Gastrocnemius medialis (tissue), 4 donors: Measurements from ENCODE around the gene TRA2A.

Experiments
- POLR2A ChIP-seq, 2 donors: fragments of 450-650 bp; IDR thresholded peaks; one replicate each; pipeline ENCODE4 v1.6.1; 2017; ENCODE audit warnings: antibody characterized with exemption in 2 of 2, mild to moderate bottlenecking in 2 of 2, moderate library complexity in 2 of 2
- TF ChIP-seq, protein P1 (sequence below), 5 experiments: fragments of 450-650 bp in 3 of 5; fragments of 200-600 bp in 2 of 5; sonication (generic) in 2 of 5; IDR thresholded peaks in 4 of 5; conservative IDR thresholded peaks in 1 of 5; 1 replicate in 4 of 5; 2 replicates in 1 of 5; pipeline ENCODE4 v1.5.1; 2016 to 2019; ENCODE audit warnings: antibody characterized with exemption in 5 of 5, mild to moderate bottlenecking in 3 of 5, moderate library complexity in 3 of 5

DNA sequence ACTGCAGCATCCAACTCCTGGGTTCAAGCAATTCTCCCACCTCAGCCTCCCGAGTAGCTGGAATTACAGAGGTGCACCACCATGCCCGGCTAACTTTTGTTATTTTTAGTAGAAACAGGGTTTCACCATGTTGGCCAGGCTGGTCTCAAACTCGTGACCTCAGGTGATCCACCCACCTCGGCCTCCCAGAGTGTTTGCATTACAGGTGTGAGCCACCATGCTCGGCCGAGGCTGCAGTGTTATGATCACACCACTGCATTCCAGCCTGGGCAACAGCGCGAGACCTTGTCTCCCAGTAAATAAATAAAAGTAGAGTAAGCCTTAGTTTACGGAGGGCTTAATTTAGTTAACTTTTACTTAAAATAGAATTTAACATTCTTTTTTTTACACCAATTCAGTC lies 37.8 kb downstream of the TRA2A start:
- TF ChIP-seq, protein P1, sequence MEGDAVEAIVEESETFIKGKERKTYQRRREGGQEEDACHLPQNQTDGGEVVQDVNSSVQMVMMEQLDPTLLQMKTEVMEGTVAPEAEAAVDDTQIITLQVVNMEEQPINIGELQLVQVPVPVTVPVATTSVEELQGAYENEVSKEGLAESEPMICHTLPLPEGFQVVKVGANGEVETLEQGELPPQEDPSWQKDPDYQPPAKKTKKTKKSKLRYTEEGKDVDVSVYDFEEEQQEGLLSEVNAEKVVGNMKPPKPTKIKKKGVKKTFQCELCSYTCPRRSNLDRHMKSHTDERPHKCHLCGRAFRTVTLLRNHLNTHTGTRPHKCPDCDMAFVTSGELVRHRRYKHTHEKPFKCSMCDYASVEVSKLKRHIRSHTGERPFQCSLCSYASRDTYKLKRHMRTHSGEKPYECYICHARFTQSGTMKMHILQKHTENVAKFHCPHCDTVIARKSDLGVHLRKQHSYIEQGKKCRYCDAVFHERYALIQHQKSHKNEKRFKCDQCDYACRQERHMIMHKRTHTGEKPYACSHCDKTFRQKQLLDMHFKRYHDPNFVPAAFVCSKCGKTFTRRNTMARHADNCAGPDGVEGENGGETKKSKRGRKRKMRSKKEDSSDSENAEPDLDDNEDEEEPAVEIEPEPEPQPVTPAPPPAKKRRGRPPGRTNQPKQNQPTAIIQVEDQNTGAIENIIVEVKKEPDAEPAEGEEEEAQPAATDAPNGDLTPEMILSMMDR (IDR thresholded peaks at IDR 0.05 in 4 of 5, conservative IDR thresholded peaks at IDR 0.05 in 1 of 5) = no peak
- no peak for TF ChIP-seq POLR2A (IDR thresholded peaks at IDR 0.05)
